Neural progenitor cell (in vitro differentiated cells): ENCODE data around the gene BANF1. TPM values are rescaled to one million over a fixed set of nuclear protein-coding genes. Genes with fewer than 3 reads are reported as not detected.
"Not testable (repeated sequence)": the region's sequence is repeated elsewhere in the genome, so short reads cannot be mapped to it uniquely, and the experiment has no call there.

ENCODE experiments used
- DNase-seq: peaks from one replicate; pipeline ENCODE4 v3.0.0-alpha.2; 2016; ENCODE audit warnings: low spot score
- H2AFZ ChIP-seq: fragments of 200-600 bp; sonication (generic); replicated peaks from 2 replicates; pipeline ENCODE4 v1.6.1; 2016; ENCODE audit warnings: antibody characterized with exemption
- H3F3A ChIP-seq: fragments of 200-600 bp; sonication (generic); 2 replicates; pipeline ENCODE4 v1.6.1; 2016; ENCODE audit warnings: antibody characterized with exemption, low read depth
- H3K27ac ChIP-seq: fragments of 200-600 bp; sonication (generic); 2 replicates; pipeline ENCODE4 v1.5.1; 2016; ENCODE audit warnings: mild to moderate bottlenecking
- H3K27me3 ChIP-seq: fragments of 200-600 bp; sonication (generic); 2 replicates; pipeline ENCODE4 v1.6.1; 2016; ENCODE audit warnings: mild to moderate bottlenecking, moderate library complexity
- H3K36me3 ChIP-seq: fragments of 200-600 bp; sonication (generic); 2 replicates; pipeline ENCODE4 v1.5.1; 2016
- H3K4me1 ChIP-seq: fragments of 200-600 bp; sonication (generic); 2 replicates; pipeline ENCODE4 v1.6.1; 2016; ENCODE audit warnings: mixed run types
- H3K4me2 ChIP-seq: fragments of 200-600 bp; sonication (generic); 2 replicates; pipeline ENCODE4 v1.6.1; 2016
- H3K4me3 ChIP-seq: fragments of 200-600 bp; sonication (generic); 2 replicates; pipeline ENCODE4 v1.5.1; 2016
- H3K79me2 ChIP-seq: fragments of 200-600 bp; sonication (generic); 2 replicates; pipeline ENCODE4 v1.6.1; 2016; ENCODE audit warnings: low read depth
- H3K9ac ChIP-seq: fragments of 200-600 bp; sonication (generic); 2 replicates; pipeline ENCODE4 v1.6.1; 2016
- H3K9me3 ChIP-seq: fragments of 200-600 bp; sonication (generic); 2 replicates; pipeline ENCODE4 v1.5.1; 2016; ENCODE audit warnings: low read depth
- H4K20me1 ChIP-seq: fragments of 200-600 bp; sonication (generic); 2 replicates; pipeline ENCODE4 v1.6.1; 2016; ENCODE audit warnings: low read depth
- H3K27ac Mint-ChIP-seq: 3 replicates; pipeline ENCODE4 v1.8.0; 2021; ENCODE audit warnings: mixed read lengths
- H3K27me3 Mint-ChIP-seq: 2 replicates; pipeline ENCODE4 v1.8.0; 2022; ENCODE audit warnings: low read depth, mild to moderate bottlenecking, inconsistent platforms, moderate library complexity, mixed read lengths; ENCODE audit not compliant: insufficient read depth
- H3K36me3 Mint-ChIP-seq: 3 replicates; pipeline ENCODE4 v1.8.0; 2021; ENCODE audit warnings: mixed read lengths
- H3K4me1 Mint-ChIP-seq: 3 replicates; pipeline ENCODE4 v1.8.0; 2021; ENCODE audit warnings: mixed read lengths
- H3K4me3 Mint-ChIP-seq: 3 replicates; pipeline ENCODE4 v1.8.0; 2021; ENCODE audit warnings: mild to moderate bottlenecking, moderate library complexity, mixed read lengths
- H3K9me3 Mint-ChIP-seq: 3 replicates; pipeline ENCODE4 v1.8.0; 2020; ENCODE audit warnings: mixed read lengths
- CTCF ChIP-seq: fragments of 200-600 bp; sonication (generic); IDR thresholded peaks from 2 replicates; pipeline ENCODE4 v1.5.1; 2017; ENCODE audit warnings: antibody characterized with exemption, mild to moderate bottlenecking
- EZH2 ChIP-seq: fragments of 200-600 bp; sonication (generic); IDR thresholded peaks from 2 replicates; pipeline ENCODE4 v1.6.1; 2017; ENCODE audit warnings: antibody characterized with exemption, mild to moderate bottlenecking, moderate library complexity
- EZH2phosphoT487 ChIP-seq: fragments of 200-600 bp; sonication (generic); IDR thresholded peaks from 2 replicates; pipeline ENCODE4 v1.6.1; 2017; ENCODE audit warnings: antibody characterized with exemption
- total RNA-seq: library from RNA; depleted of rRNA; stranded (reverse); fragments of >200 nt; gene quantifications from 2 replicates; pipeline ENCODE4 v1.2.3, GENCODE V29; 2015; ENCODE audit warnings: low replicate concordance

The BANF1 gene
- total RNA-seq, 1 donor from 2014 or later: 39.8 TPM

GRCh38 chr11:66008095-66008467 lies 5.8 kb downstream of the BANF1 start:
- Histone ChIP-seq H3K36me3 (no peaks in the 10 kb centered on the region), H3K27me3 (peaks cover 35% of the 10 kb centered on the region), H4K20me1 (peaks cover 5% of the 10 kb centered on the region), H3K9ac (no peak overlapping the region), H3K79me2 (peaks cover 10% of the 10 kb centered on the region), H3K4me3 (no peak overlapping the region), H3K27ac (no peak overlapping the region), H2AFZ (no peak overlapping the region), H3F3A (peaks cover 19% of the 10 kb centered on the region), H3K4me2 (no peak overlapping the region), H3K4me1 (peaks cover 12% of the 10 kb centered on the region), H3K9me3 (no peaks in the 10 kb centered on the region)
- Mint-ChIP-seq H3K27ac (no peak overlapping the region), H3K27me3 (peaks cover 12% of the 10 kb centered on the region), H3K4me1 (peaks cover 13% of the 10 kb centered on the region), H3K36me3 (peaks cover 12% of the 10 kb centered on the region), H3K9me3 (no peaks in the 10 kb centered on the region), H3K4me3 (peak overlapping the region; percentile 17)
- no peak for TF ChIP-seq EZH2
- TF ChIP-seq CTCF: no peak
- no peak for TF ChIP-seq EZH2phosphoT487
- no peak for DNase-seq

GRCh38 chr11:66008468-66009101 lies 6.3 kb downstream of the BANF1 start:
- H3K4me1 ChIP-seq: peaks cover 8% of the 10 kb centered on the region
- Mint-ChIP-seq H3K4me1 (peaks cover 8% of the 10 kb centered on the region), H3K4me3 (no peak overlapping the region), H3K36me3 (peaks cover 12% of the 10 kb centered on the region), H3K9me3 (no peaks in the 10 kb centered on the region), H3K27ac (no peak overlapping the region), H3K27me3 (peaks cover 14% of the 10 kb centered on the region)
- H3K79me2 ChIP-seq: peaks cover 5% of the 10 kb centered on the region
- no peak for DNase-seq
- H3K27ac ChIP-seq: no peak overlapping the region
- H3K27me3 ChIP-seq: peaks cover 36% of the 10 kb centered on the region
- H3K9me3 ChIP-seq: no peaks in the 10 kb centered on the region
- H2AFZ ChIP-seq: no peak overlapping the region
- no peak overlapping the region for H3K9ac ChIP-seq
- TF ChIP-seq CTCF (no peak), EZH2phosphoT487 (no peak), EZH2 (no peak)
- H3F3A ChIP-seq: peaks cover 19% of the 10 kb centered on the region
- no peak overlapping the region for H3K4me3 ChIP-seq
- H3K4me2 ChIP-seq: no peak overlapping the region
- no peaks in the 10 kb centered on the region for H3K36me3 ChIP-seq
- H4K20me1 ChIP-seq: peaks cover under 1% of the 10 kb centered on the region

GRCh38 chr11:66010036-66010435 lies 7.7 kb downstream of the BANF1 start:
- H3K4me1 ChIP-seq: not testable (repeated sequence)

GRCh38 chr11:66011239-66011784 lies 9.0 kb downstream of the BANF1 start:
- H3K4me1 Mint-ChIP-seq: peaks cover 8% of the 10 kb centered on the region
- peaks cover 14% of the 10 kb centered on the region for H3K27me3 Mint-ChIP-seq
- TF ChIP-seq EZH2 (no peak), EZH2phosphoT487 (no peak), CTCF (no peak)
- DNase-seq: no peak
- Histone ChIP-seq H3K9ac (no peak overlapping the region), H3F3A (peaks cover 3% of the 10 kb centered on the region), H3K4me2 (peak overlapping the region; percentile 24), H3K27me3 (peaks cover 36% of the 10 kb centered on the region), H3K36me3 (no peaks in the 10 kb centered on the region), H3K9me3 (no peaks in the 10 kb centered on the region), H4K20me1 (no peaks in the 10 kb centered on the region), H3K27ac (no peak overlapping the region), H3K4me1 (peaks cover 8% of the 10 kb centered on the region), H3K4me3 (no peak overlapping the region), H2AFZ (no peak overlapping the region), H3K79me2 (no peaks in the 10 kb centered on the region)
- H3K36me3 Mint-ChIP-seq: no peaks in the 10 kb centered on the region
- no peaks in the 10 kb centered on the region for H3K9me3 Mint-ChIP-seq
- no peak overlapping the region for H3K27ac Mint-ChIP-seq
- H3K4me3 Mint-ChIP-seq: no peak overlapping the region

More at GRCh38 chr11:66010036-66010435, 7.7 kb downstream of the BANF1 start:
- H3K9me3 Mint-ChIP-seq, H2AFZ ChIP-seq, DNase-seq, H3K4me2 ChIP-seq, H3K9ac ChIP-seq, H3K36me3 Mint-ChIP-seq, H3K27ac ChIP-seq, H3K4me3 Mint-ChIP-seq, H3K9me3 ChIP-seq, H3K36me3 ChIP-seq, H3K4me3 ChIP-seq, H3K4me1 Mint-ChIP-seq, H4K20me1 ChIP-seq, H3K79me2 ChIP-seq: not testable (repeated sequence)
- H3K27me3 ChIP-seq: peaks cover 36% of the 10 kb centered on the region
- peaks cover 16% of the 10 kb centered on the region for H3F3A ChIP-seq
- Mint-ChIP-seq H3K27ac (peak overlapping the region; percentile 16), H3K27me3 (peaks cover 18% of the 10 kb centered on the region)
